AG08396 (cell line): ENCODE data around the gene PIP5K1B.

Experiments used
- DNase-seq: peaks from one replicate; pipeline ENCODE4 v3.0.0; 2012; ENCODE audit warnings: low spot score, mixed read lengths

Gene PIP5K1B

GRCh38 chr9:68996462-68996861, 291.4 kb downstream of the PIP5K1B start:
- DNase-seq, result no peak

GRCh38 chr9:68997666-68998065, 292.6 kb downstream of the PIP5K1B start:
- DNase-seq, result no peak

DNA sequence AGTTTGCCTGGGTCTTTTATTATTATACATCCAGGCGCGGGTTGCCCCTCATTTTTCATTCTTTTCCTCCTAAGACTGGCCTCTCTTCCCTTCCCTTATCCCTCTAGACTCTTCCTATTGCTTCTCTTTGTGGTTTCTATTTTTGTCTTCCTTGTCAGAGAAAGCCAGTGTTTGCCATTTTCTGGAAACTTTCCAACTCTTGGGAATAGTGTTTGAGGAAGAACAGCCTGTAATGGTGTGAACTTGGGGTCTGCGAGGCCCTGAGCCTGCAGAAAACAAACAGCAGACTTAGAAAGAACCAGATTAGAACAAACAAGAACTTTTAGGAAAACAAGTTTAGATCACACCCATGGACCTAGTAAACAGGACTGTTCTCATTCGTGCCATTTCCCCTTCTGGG, 293.3 kb downstream of the PIP5K1B start:
- no peak for DNase-seq

DNA sequence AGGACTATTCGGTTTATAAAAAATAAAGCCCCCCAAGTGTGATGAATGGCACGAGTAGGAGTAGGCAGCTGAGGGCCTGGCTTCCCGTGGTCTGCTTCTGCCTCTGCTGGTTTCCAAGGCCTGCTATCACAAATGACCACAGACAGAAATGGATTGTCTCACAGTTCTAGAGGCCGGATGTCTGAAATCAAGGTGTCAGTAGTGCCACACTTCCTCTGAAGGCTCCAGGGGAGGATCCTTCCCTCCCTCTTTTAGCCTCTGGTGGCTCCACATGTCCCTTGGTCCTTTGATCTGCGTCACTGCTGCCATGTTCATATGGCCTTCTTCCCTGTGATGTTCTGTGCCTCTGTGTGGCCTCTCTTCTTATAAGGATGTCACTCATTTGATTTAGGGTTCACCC, 293.8 kb downstream of the PIP5K1B start:
- no peak for DNase-seq

- DNase-seq, result peak; percentile 77
Observed at GRCh38 chr9:68999393-69000105, 294.5 kb downstream of the PIP5K1B start.

GRCh38 chr9:69001921-69002320, 296.9 kb downstream of the PIP5K1B start:
- DNase-seq, result no peak

DNA sequence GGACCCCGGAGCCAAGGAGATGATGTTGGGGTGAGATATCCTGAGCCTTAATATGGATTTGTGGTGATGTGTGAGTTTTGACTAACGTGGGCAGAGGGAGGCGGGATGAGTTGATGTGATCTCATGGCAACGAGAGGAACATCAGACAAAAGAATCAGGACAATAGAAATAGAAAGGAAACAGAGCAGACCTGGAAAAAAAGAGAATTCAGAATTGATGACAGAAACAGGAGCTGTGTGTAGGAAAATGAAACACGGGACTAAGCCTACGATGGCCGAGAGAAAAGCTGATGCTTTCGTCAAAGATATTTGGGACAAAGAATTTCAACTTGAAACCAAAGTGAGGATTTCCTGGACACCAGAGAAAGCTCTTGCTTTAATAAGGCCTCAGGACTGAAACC, 298.0 kb downstream of the PIP5K1B start:
- no peak for DNase-seq

DNA sequence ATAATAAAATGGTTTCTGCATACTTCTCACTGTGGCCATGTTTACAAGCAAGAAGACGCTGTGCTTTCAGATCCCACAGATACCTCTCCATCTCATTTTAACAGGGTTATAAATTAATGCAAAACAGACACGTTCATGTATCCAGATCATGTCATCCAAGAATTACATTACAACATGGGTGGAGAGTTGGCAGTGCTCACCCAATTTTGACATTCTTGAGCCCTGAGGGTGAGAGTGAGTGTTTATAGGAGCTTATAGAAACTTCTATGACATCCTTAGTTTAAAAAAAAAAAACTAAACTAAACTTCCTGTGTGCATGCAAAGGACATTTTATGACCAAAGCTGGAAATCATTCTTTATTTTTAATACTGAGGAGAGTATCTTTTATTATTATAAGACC, 299.8 kb downstream of the PIP5K1B start:
- no peak for DNase-seq

GRCh38 chr9:69009708-69010107, 304.7 kb downstream of the PIP5K1B start:
- DNase-seq, result no peak

- DNase-seq, result no peak
Observed at GRCh38 chr9:69012696-69013381, 307.8 kb downstream of the PIP5K1B start.

- no peak for DNase-seq
Observed at GRCh38 chr9:69013382-69013727, 308.3 kb downstream of the PIP5K1B start.

DNA sequence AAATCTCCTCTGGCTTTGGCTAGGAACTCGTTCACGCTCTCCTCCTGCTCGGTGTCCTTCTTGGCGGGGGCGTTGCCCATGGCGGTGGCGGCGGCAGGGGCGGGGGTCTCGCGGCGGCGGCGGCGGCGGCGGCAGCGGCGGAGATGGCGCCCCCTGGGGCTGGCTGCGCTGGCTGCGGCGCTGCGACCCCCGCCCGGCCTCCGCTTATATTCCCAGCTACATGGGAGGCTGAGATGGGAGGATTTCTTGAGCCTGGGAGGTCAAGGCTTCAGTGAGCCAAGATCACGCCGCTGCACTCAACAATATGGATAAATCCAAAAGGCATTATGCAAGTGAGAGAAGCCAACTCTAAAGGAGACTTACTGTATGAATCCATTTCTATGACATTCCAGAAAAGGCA, 309.0 kb downstream of the PIP5K1B start, which contains the start of gene PRKACG:
Gene PRKACG, minus strand, starts transcription at position 101 of the 400 bp plus-strand sequence. Its CDS starts 21 bp downstream, at position 80.
- no peak for DNase-seq

GRCh38 chr9:69016191-69017096, 311.4 kb downstream of the PIP5K1B start:
- DNase-seq, result no peak

- DNase-seq, result no peak
Observed at GRCh38 chr9:69018737-69019136, 313.7 kb downstream of the PIP5K1B start.

DNA sequence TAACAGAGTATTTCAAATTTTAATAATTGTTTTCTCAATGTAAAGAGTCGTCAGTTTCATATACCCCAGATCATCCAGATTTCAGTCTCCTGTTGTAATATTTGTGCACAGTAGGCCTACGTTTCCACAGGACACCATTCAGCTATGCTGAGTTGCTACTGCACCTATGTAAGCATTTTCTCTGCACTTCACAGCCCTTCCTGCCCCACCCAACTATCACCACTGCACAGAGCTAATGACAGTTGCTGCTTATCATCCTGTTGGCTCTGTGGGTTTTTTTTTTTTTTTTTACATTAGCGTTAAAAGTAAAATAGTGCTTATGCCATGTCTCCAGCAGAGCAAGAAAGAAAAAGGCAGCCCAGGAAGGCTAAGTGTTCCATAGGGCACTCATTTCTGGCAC, 314.8 kb downstream of the PIP5K1B start:
- no peak for DNase-seq

DNA sequence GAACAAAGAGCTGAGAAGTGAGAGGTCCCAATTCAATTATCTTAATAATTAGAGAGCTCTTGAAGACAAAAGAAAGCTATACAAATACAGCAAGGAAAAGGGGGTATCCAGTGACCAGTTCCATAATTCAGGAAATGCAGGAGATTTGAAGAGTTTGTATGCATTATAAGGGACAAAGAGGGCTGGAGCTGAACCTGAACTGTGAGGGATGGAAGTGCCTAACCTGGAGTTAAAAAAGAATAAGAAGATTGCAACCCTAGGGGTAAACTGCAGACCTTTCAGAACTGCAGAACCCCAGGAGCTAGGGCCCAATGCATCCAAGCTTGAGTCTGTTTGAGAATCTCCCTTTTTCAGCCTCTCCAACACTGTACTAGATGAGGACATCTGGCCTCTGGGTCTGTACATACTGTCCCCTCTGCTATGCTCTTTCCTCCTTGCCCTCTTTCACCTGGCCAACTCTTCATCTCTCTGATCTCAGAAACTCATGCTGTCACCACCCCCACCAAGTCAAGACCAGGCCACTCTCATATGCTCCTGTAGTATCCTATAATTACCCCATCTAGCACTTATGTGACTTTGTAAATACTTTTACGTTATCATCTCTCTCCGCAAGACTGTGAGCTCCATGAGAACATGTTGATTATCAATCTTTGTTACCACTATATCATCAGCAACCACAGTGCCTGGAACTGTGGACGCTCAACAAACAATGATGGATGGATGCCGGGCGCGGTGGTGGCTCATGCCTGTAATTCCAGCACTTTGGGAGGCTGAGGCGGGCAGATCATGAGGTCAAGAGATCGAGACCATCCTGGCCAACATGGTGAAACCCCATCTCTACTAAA, 315.5 kb downstream of the PIP5K1B start:
- no peak for DNase-seq

GRCh38 chr9:69023650-69024049, 318.6 kb downstream of the PIP5K1B start:
- DNase-seq, result no peak

- peak; percentile 60 for DNase-seq
Observed at GRCh38 chr9:69027355-69028097, 322.5 kb downstream of the PIP5K1B start.

DNA sequence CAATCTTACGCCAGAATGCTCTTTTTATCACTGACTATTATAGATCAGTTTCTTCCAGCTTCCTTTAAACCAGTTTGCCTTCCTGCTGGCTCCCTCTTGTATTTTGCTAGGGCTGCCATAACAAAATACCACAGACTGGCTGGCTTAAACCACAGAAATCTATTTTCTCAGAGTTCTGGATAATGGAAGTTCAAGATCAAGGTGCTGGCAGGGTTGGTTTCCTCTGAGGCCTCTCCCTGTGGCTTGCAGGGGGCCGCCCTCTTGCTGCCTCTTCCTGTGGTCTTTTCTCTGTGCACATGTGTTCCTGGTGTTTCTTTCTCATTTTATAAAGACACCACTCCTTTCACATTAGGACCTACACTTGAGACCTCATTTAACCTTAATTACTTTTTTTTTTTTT, 323.7 kb downstream of the PIP5K1B start:
- DNase-seq, result no peak

DNA sequence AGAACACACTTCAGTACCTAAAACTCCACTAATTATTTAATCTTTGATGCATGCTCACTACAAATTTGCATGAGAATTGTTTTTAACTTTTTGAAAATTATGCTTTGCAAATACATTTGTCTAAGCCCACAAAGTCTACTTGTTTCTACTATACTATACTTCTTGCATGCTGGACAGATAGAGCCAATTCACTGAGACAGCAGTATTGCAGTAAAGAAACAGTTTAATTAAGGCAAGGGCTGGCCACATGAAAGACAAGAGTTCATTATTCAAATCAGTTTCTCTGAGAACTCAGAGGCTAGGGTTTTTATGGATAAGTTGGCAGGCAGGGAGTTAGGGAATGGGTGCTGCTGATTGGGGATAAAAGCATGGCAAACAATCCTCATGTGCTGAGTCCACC, 324.5 kb downstream of the PIP5K1B start:
- no peak for DNase-seq
